GDM1 (cell line): ENCODE measurements around the gene FCGBP.
"Not testable (repeated sequence)": the region's sequence is repeated elsewhere in the genome, so short reads cannot be mapped to it uniquely, and the experiment has no call there.

Source experiments
- DNase-seq: peaks from one replicate; lab custom pipeline; 2025; lab: John Stamatoyannopoulos, UW

Gene FCGBP

DNA sequence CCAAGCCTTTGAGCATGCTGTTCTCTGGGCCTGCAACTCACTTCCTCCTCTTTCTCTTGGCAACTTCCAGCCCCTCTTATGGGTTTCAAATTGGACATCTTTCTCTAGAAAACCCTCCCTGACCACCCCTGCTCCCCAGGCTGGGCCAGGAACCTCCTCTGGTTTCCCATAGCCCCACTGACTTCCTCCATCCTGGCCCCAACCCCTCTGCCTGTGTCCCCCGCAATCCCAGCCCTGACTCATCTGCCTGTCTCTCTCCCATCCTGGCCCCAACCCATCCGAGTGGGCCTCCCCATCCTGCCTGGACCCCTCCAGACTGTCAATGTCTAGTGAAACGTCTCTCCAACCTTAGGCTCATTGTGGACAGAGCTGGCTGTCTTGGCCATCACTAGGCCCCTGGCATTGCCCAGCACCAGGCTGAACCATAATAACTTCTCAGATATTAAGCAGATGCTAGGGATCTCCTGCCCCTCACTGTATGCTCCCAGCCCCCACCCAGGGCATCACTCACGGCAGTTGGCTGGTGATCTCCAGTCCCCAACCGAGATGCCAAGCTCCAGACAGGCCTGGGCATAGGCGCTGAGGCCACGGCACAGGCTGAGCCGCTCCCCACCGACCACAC lies 16.8 kb downstream of the FCGBP start:
- DNase-seq, result no peak

- no peak for DNase-seq
Measured at GRCh38 chr19:39916851-39917396, 17.5 kb downstream of the FCGBP start.

DNA sequence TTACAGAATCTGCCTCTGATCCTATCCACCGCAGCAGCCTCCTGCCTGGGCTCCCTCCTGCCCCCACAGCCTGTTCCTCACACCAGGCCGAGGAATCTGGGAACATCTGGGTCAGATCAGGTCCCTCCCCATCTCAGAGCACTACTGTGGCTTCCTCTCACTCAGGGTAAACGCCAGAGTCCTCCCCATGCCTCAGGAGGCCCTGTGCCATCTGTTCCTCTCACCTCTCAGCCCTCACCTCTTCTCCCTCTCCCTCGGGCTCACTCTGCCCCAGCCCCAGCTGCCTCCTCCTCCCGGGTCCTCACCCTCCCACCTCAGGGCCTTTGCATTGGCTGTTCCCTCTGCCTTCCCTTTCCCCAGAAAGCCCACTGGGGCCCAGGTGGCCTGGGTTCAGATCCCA lies 18.2 kb downstream of the FCGBP start:
- DNase-seq, result no peak

DNA sequence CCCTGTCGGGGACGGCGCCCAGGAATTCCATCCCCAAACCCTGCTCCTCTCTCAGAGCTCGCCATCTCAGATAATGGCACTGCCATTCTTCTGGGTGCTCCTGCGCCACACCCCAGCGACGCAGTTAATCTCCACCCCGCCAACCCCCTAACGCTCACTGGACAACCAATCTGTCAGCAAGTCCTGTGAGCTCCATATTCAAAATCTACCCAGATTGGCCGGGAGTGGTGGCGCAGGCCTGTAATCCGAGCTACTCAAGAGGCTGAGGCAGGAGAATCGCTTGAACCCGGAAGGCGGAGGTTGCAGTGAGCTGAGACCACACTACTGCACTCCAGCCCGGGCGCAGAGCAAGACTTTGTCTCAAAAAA lies 18.6 kb downstream of the FCGBP start:
- no peak for DNase-seq

- no peak for DNase-seq
Measured at GRCh38 chr19:39915101-39915847, 19.2 kb downstream of the FCGBP start.

GRCh38 chr19:39913682-39914333 lies 20.6 kb downstream of the FCGBP start:
- no peak for DNase-seq

DNA sequence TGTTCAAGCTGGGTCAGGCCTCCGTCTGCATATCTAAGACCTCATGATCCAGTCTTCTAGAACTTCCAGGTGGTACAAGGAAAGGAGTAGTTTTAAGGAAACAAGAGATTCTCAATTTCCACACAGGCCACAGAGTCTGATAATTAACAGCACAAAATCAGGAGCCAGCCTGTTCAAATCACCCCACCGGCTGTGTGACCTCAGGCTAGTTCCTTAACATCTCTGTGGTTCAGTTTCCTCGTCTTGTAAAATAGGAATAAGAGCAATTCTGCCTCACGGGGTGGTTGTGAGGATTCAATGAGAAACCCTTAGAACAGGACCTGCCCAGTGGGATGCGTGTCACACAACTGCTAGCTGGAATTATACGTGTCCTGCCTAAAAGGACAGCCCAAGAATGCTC lies 25.6 kb downstream of the FCGBP start:
- DNase-seq, result no peak

- DNase-seq, result no peak
Measured at GRCh38 chr19:39906820-39907611, 27.4 kb downstream of the FCGBP start.

DNA sequence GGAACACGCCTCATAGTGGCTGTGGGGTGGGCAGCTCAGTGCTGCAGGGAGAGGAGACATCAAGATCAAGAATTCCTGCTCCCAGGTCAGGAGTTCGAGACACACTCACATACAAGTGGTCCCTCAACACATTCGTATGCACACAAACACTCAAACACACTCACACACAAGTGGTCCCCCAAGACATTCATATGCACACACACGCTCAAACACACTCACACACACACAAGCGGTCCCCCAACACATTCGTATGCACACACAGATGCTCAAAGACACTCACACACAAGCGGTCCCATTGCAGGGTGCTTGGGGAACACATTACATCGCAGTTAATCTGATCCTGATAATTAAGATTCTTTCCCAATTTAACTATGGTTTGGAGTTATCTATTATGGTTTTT lies 28.2 kb downstream of the FCGBP start:
- DNase-seq, result no peak

- not testable (repeated sequence) for DNase-seq
Measured at GRCh38 chr19:39903486-39904091, 30.8 kb downstream of the FCGBP start.

GRCh38 chr19:39902326-39902725 lies 32.1 kb downstream of the FCGBP start:
- DNase-seq, result not testable (repeated sequence)

- not testable (repeated sequence) for DNase-seq
Measured at GRCh38 chr19:39901681-39902080, 32.8 kb downstream of the FCGBP start.

DNA sequence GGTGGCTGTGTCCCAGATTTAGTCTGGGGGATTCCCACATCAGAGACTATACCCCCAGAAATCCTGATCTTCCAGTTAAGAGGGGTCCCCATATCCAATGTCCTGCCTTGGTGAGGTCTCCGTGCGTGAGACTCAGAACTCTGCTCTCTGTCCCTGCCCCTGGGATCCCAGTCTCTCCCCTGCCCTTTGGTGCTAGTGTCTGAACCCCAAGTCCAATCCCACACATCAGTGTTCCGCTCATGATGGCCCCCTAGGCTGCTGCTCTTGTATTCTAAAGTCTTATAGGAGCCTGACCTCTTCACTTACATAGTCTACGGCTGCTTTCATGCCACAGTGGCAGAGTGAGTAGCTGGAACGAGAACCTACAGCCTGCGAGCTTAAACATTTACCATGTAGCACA lies 35.6 kb downstream of the FCGBP start:
- not testable (repeated sequence) for DNase-seq

- not testable (repeated sequence) for DNase-seq
Measured at GRCh38 chr19:39897511-39898245, 36.8 kb downstream of the FCGBP start.

- DNase-seq, result not testable (repeated sequence)
Measured at GRCh38 chr19:39895096-39895495, 39.3 kb downstream of the FCGBP start.

- DNase-seq, result not testable (repeated sequence)
Measured at GRCh38 chr19:39894236-39894606, 40.2 kb downstream of the FCGBP start.

DNA sequence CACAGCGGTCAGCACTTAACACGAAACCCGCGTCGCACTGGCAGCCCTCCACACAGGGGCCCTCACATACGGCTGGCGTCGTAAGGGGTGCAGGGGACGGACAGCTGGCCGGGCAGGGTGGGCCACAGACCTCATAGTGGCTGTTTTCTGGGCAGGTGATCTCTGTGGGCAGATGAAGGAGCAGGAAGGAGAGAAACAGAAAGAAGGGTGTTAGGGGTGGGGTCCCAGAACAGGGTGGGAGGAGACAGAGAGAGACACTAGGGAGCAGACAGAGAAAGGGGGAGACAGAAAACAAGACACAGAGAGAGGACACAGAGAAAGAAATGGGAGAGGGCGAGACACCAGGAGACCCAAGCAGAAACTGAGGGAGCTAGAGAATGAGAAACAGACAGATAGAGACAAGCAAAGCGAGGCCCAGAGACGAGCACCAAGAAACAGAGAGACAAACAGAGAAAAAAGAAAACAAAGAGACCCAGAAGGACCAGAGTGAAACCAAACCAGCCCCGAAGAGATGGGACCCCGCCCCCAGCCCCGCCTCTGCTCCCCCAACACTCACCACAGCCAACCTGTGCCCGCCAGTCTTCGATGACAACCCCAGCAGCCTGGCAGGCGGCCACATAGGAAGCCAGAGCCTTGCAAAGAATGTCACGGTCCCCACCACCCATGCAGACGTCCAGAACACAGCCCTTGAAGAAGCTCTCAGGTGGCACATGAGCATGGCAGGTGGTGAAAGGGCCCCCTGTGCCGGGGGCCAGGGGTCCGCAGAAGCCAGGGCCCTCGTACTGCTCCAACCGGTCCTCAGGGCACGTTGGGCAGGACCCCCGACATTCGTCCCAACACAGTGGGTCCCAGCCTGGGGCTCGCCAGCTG lies 40.8 kb downstream of the FCGBP start:
- DNase-seq, result not testable (repeated sequence)

GRCh38 chr19:39892506-39892902 lies 41.9 kb downstream of the FCGBP start:
- not testable (repeated sequence) for DNase-seq

DNA sequence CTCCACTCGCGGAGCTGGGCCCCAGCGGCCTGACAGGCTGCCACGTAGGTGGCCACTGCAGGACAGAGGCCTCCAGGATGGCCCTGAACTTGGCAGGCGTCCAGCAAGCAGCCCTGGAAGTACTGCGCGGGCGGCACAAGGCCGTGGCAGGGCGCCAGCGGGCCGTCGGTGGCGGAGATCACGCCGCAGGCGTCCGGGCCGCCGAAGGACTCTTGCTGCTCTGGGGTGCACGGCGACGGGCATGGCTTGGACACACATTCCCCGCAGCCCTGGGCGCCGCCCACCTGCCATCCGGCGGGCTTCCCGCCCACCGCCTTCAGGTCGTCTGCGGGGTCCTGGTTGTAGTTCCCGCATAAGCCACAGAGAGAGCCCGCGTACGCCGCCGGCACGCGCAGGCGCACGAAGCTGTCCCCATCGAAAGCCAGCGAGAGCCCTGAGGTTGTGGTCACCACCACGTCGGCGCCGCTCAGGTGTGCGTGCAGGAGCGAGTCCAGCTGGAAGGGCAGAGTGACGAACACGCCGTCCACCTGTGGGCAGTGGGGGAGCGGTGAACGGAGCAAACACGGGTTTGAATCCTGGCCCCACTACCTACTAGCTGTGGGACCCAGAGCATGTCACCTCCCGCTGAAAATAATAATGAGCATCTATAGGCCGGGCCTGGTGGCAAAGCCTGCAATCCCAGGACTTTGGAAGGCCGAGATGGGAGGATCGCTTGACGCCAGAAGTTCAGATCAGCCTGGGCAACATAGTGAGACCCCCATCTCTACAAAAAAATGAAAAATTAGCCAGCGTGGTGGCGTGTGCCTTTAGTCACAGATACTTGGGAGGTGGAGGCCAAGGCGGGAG lies 42.6 kb downstream of the FCGBP start:
- DNase-seq, result not testable (repeated sequence)
